T-helper 1 cell treated with Interleukin-12 subunit alpha and Interleukin-12 subunit beta and Interleukin-4 antibody, amounts not matched to agents 30 ng/mL and 1 ng/mL, for 36 hours (primary cell): ENCODE data around the gene DCC. TPM values are rescaled to one million over a fixed set of nuclear protein-coding genes. Genes with fewer than 3 reads are reported as not detected.

Source experiments
- intact Hi-C: fragments of 100-400 bp; cut with micrococcal nuclease; formaldehyde crosslinking; loops from one replicate; pipeline ENCODE4 v1.15.1; 2024
- total RNA-seq: library from RNA; stranded (reverse); gene quantifications from 2 replicates; pipeline ENCODE4 v1.2.3, GENCODE V29; 2022

The DCC gene
- total RNA-seq, 1 donor from 2014 or later: not detected

- intact Hi-C loops: no loop called here
Measured at GRCh38 chr18:52781113-52781512, 441.1 kb downstream of the DCC start.

GRCh38 chr18:52791321-52791720 lies 451.3 kb downstream of the DCC start:
- intact Hi-C loops: no loop called here

- intact Hi-C loops: no loop called here
Measured at GRCh38 chr18:52812834-52813233, 472.8 kb downstream of the DCC start.

- intact Hi-C loops: no loop called here
Measured at GRCh38 chr18:52813635-52814416, 473.8 kb downstream of the DCC start.

GRCh38 chr18:52815651-52816050 lies 475.7 kb downstream of the DCC start:
- intact Hi-C loops: no loop called here

GRCh38 chr18:52816121-52816520 lies 476.1 kb downstream of the DCC start:
- intact Hi-C loops: no loop called here

- intact Hi-C loops: no loop called here
Measured at GRCh38 chr18:52822160-52822559, 482.2 kb downstream of the DCC start.

GRCh38 chr18:52824126-52824525 lies 484.1 kb downstream of the DCC start:
- intact Hi-C loops: no loop called here

- intact Hi-C loops: no loop called here
Measured at GRCh38 chr18:52826994-52827393, 487.0 kb downstream of the DCC start.

GRCh38 chr18:52829320-52829719 lies 489.3 kb downstream of the DCC start:
- intact Hi-C loops: no loop called here

GRCh38 chr18:52829876-52830405 lies 489.9 kb downstream of the DCC start:
- intact Hi-C loops: no loop called here

- intact Hi-C loops: no loop called here
Measured at GRCh38 chr18:52844323-52844722, 504.3 kb downstream of the DCC start.

- intact Hi-C loops: no loop called here
Measured at GRCh38 chr18:52845036-52845435, 505.0 kb downstream of the DCC start.

GRCh38 chr18:52850031-52850560 lies 510.1 kb downstream of the DCC start:
- intact Hi-C loops: no loop called here

GRCh38 chr18:52861558-52861957 lies 521.6 kb downstream of the DCC start:
- intact Hi-C loops: no loop called here

GRCh38 chr18:52869349-52869923 lies 529.4 kb downstream of the DCC start:
- intact Hi-C loops: no loop called here

GRCh38 chr18:52869942-52870907 lies 530.2 kb downstream of the DCC start:
- intact Hi-C loops: no loop called here

- intact Hi-C loops: loop anchor here (5.0 kb wide), 1 partner anchor 53 kb away; no protein-coding TSS in a partner anchor
Measured at GRCh38 chr18:52874774-52875173, 534.8 kb downstream of the DCC start.

GRCh38 chr18:52875725-52876124 lies 535.7 kb downstream of the DCC start:
- intact Hi-C loops: loop anchor here (5.0 kb wide), 1 partner anchor 52 kb away; no protein-coding TSS in a partner anchor

GRCh38 chr18:52888014-52888413 lies 548.0 kb downstream of the DCC start:
- intact Hi-C loops: no loop called here

- intact Hi-C loops: no loop called here
Measured at GRCh38 chr18:52894801-52895200, 554.8 kb downstream of the DCC start.
